T-helper 1 cell treated with Interleukin-12 subunit alpha and Interleukin-12 subunit beta and Interleukin-4 antibody, amounts not matched to agents 30 μg/mL and 1 μg/mL, for 36 hours (primary cell): ENCODE results near the gene MINK1.
"Not testable (repeated sequence)": the region's sequence is repeated elsewhere in the genome, so short reads cannot be mapped to it uniquely, and the experiment has no call there.

Source experiments
- H3K27ac Mint-ChIP-seq: one replicate; pipeline ENCODE4 v1.8.0; 2021; ENCODE audit warnings: mild to moderate bottlenecking, mixed read lengths
- H3K27me3 Mint-ChIP-seq: one replicate; pipeline ENCODE4 v1.8.0; 2021; ENCODE audit warnings: low read depth, mixed read lengths
- H3K36me3 Mint-ChIP-seq: one replicate; pipeline ENCODE4 v1.8.0; 2021; ENCODE audit warnings: low read depth, mixed read lengths
- H3K4me1 Mint-ChIP-seq: one replicate; pipeline ENCODE4 v1.8.0; 2021; ENCODE audit warnings: low read depth, mixed read lengths
- H3K4me3 Mint-ChIP-seq: one replicate; pipeline ENCODE4 v1.8.0; 2021; ENCODE audit warnings: mild to moderate bottlenecking, moderate library complexity, mixed read lengths
- H3K9me3 Mint-ChIP-seq: one replicate; pipeline ENCODE4 v1.8.0; 2021; ENCODE audit warnings: mixed read lengths

Gene MINK1

GRCh38 chr17:4850246-4850645 lies 17.1 kb downstream of the MINK1 start:
- Mint-ChIP-seq H3K27ac (no peak overlapping the region), H3K36me3 (peaks cover 26% of the 10 kb centered on the region), H3K4me1 (peaks cover 26% of the 10 kb centered on the region)

GRCh38 chr17:4851084-4851483 lies 17.9 kb downstream of the MINK1 start:
- H3K27me3 Mint-ChIP-seq = no peaks in the 10 kb centered on the region
- peaks cover 25% of the 10 kb centered on the region for H3K36me3 Mint-ChIP-seq
- no peak overlapping the region for H3K4me3 Mint-ChIP-seq
- no peak overlapping the region for H3K27ac Mint-ChIP-seq
- H3K9me3 Mint-ChIP-seq = peaks cover 7% of the 10 kb centered on the region
- H3K4me1 Mint-ChIP-seq = peaks cover 26% of the 10 kb centered on the region

More at GRCh38 chr17:4850246-4850645, 17.1 kb downstream of the MINK1 start:
- Mint-ChIP-seq H3K4me3 (no peak overlapping the region), H3K27me3 (no peaks in the 10 kb centered on the region), H3K9me3 (peaks cover 7% of the 10 kb centered on the region)

GRCh38 chr17:4852567-4853207 lies 19.5 kb downstream of the MINK1 start:
- Mint-ChIP-seq H3K4me1 (peaks cover 26% of the 10 kb centered on the region), H3K36me3 (peaks cover 38% of the 10 kb centered on the region), H3K27me3 (no peaks in the 10 kb centered on the region), H3K27ac (peak overlapping the region; percentile 86), H3K4me3 (no peak overlapping the region), H3K9me3 (peaks cover 7% of the 10 kb centered on the region)

- H3K4me1 Mint-ChIP-seq = peaks cover 28% of the 10 kb centered on the region
- H3K36me3 Mint-ChIP-seq = peaks cover 39% of the 10 kb centered on the region
- no peak overlapping the region for H3K4me3 Mint-ChIP-seq
- no peaks in the 10 kb centered on the region for H3K27me3 Mint-ChIP-seq
- H3K9me3 Mint-ChIP-seq = peaks cover 7% of the 10 kb centered on the region
- H3K27ac Mint-ChIP-seq = peak overlapping the region; percentile 69
These were observed 20.1 kb downstream of the MINK1 start for GRCh38 chr17:4853208-4853671.

- Mint-ChIP-seq H3K9me3 (peaks cover 7% of the 10 kb centered on the region), H3K36me3 (peaks cover 39% of the 10 kb centered on the region), H3K4me1 (peaks cover 31% of the 10 kb centered on the region), H3K4me3 (no peak overlapping the region), H3K27me3 (no peaks in the 10 kb centered on the region), H3K27ac (peak overlapping the region; percentile 41)
These were observed 21.1 kb downstream of the MINK1 start for GRCh38 chr17:4854111-4854681.

- peaks cover 21% of the 10 kb centered on the region for H3K4me1 Mint-ChIP-seq
- H3K9me3 Mint-ChIP-seq = peaks cover 7% of the 10 kb centered on the region
- peaks cover 33% of the 10 kb centered on the region for H3K36me3 Mint-ChIP-seq
- H3K27ac Mint-ChIP-seq = no peak overlapping the region
- H3K27me3 Mint-ChIP-seq = no peaks in the 10 kb centered on the region
- H3K4me3 Mint-ChIP-seq = no peak overlapping the region
These were observed 23.3 kb downstream of the MINK1 start for GRCh38 chr17:4856271-4856936.

GRCh38 chr17:4856937-4857314 lies 23.8 kb downstream of the MINK1 start:
- H3K4me3 Mint-ChIP-seq = no peak overlapping the region
- H3K27me3 Mint-ChIP-seq = no peaks in the 10 kb centered on the region
- H3K36me3 Mint-ChIP-seq = peaks cover 32% of the 10 kb centered on the region
- no peak overlapping the region for H3K27ac Mint-ChIP-seq
- H3K9me3 Mint-ChIP-seq = peaks cover 5% of the 10 kb centered on the region
- H3K4me1 Mint-ChIP-seq = peaks cover 19% of the 10 kb centered on the region

- H3K4me3 Mint-ChIP-seq, H3K27ac Mint-ChIP-seq, H3K9me3 Mint-ChIP-seq, H3K27me3 Mint-ChIP-seq: not testable (repeated sequence)
- Mint-ChIP-seq H3K4me1 (peaks cover 16% of the 10 kb centered on the region), H3K36me3 (peaks cover 28% of the 10 kb centered on the region)
These were observed 24.2 kb downstream of the MINK1 start for GRCh38 chr17:4857347-4857746.

GRCh38 chr17:4858068-4858881 lies 25.1 kb downstream of the MINK1 start:
- Mint-ChIP-seq H3K27me3 (no peaks in the 10 kb centered on the region), H3K27ac (no peak overlapping the region), H3K36me3 (peaks cover 26% of the 10 kb centered on the region), H3K4me3 (no peak overlapping the region), H3K4me1 (peaks cover 14% of the 10 kb centered on the region), H3K9me3 (no peaks in the 10 kb centered on the region)

- H3K4me1 Mint-ChIP-seq = peaks cover 14% of the 10 kb centered on the region
- H3K9me3 Mint-ChIP-seq = no peaks in the 10 kb centered on the region
- H3K27ac Mint-ChIP-seq = no peak overlapping the region
These were observed 25.7 kb downstream of the MINK1 start for GRCh38 chr17:4858882-4859260.

GRCh38 chr17:4859816-4860625 lies 26.9 kb downstream of the MINK1 start:
- H3K9me3 Mint-ChIP-seq = no peaks in the 10 kb centered on the region
- H3K4me3 Mint-ChIP-seq = no peak overlapping the region
- H3K27me3 Mint-ChIP-seq = no peaks in the 10 kb centered on the region
- peaks cover 9% of the 10 kb centered on the region for H3K4me1 Mint-ChIP-seq
- H3K27ac Mint-ChIP-seq = no peak overlapping the region
- H3K36me3 Mint-ChIP-seq = peaks cover 16% of the 10 kb centered on the region

More at GRCh38 chr17:4858882-4859260, 25.7 kb downstream of the MINK1 start:
- Mint-ChIP-seq H3K36me3 (peaks cover 23% of the 10 kb centered on the region), H3K4me3 (no peak overlapping the region), H3K27me3 (no peaks in the 10 kb centered on the region)

GRCh38 chr17:4860651-4861050 lies 27.5 kb downstream of the MINK1 start:
- H3K4me1 Mint-ChIP-seq = peaks cover 9% of the 10 kb centered on the region
- H3K27me3 Mint-ChIP-seq = no peaks in the 10 kb centered on the region
- no peaks in the 10 kb centered on the region for H3K9me3 Mint-ChIP-seq
- H3K4me3 Mint-ChIP-seq = no peak overlapping the region
- H3K27ac Mint-ChIP-seq = no peak overlapping the region
- H3K36me3 Mint-ChIP-seq = peaks cover 16% of the 10 kb centered on the region

GRCh38 chr17:4861052-4861451 lies 27.9 kb downstream of the MINK1 start:
- H3K36me3 Mint-ChIP-seq = peaks cover 15% of the 10 kb centered on the region
- peaks cover 9% of the 10 kb centered on the region for H3K4me1 Mint-ChIP-seq
- H3K27me3 Mint-ChIP-seq = no peaks in the 10 kb centered on the region
- no peaks in the 10 kb centered on the region for H3K9me3 Mint-ChIP-seq
- H3K4me3 Mint-ChIP-seq = no peak overlapping the region
- no peak overlapping the region for H3K27ac Mint-ChIP-seq

- H3K36me3 Mint-ChIP-seq = peaks cover 1% of the 10 kb centered on the region
- H3K9me3 Mint-ChIP-seq = no peaks in the 10 kb centered on the region
- no peak overlapping the region for H3K27ac Mint-ChIP-seq
- H3K4me1 Mint-ChIP-seq = peaks cover 7% of the 10 kb centered on the region
- H3K27me3 Mint-ChIP-seq = no peaks in the 10 kb centered on the region
- no peak overlapping the region for H3K4me3 Mint-ChIP-seq
These were observed 29.6 kb downstream of the MINK1 start for GRCh38 chr17:4862720-4863119.
